H1 (cell line): ENCODE data around the gene ADAMTS1. TPM values are rescaled to one million over a fixed set of nuclear protein-coding genes. Genes with fewer than 3 reads are reported as not detected.

Source experiments
- CTCF ChIA-PET: fragments of 300-600 bp; sonication (Branson Sonifier 250); formaldehyde crosslinking; loops from one replicate; lab custom pipeline; 2021; ENCODE audit not compliant: partially characterized antibody; lab: Charles Lee
- POLR2A ChIA-PET: fragments of 300-600 bp; sonication (Branson Sonifier 250); formaldehyde crosslinking; loops from one replicate; lab custom pipeline; 2021; ENCODE audit warnings: inconsistent platforms; ENCODE audit not compliant: partially characterized antibody; lab: Charles Lee
- DNase-seq, 2 experiments: peaks; one replicate each; pipeline versions ENCODE4 v3.0.0 to v3.0.0-alpha.2; 2010 to 2022; ENCODE audit warnings: low spot score in 2 of 2, low read depth in 1 of 2, mixed read lengths in 1 of 2
- FAIRE-seq: peaks from 2 replicates; lab custom pipeline; 2011; peaks lifted over from hg19 to GRCh38; lab: Jason Lieb, UNC
- H2AFZ ChIP-seq: 2 replicates; pipeline ENCODE4 v1.8.1; 2012; ENCODE audit warnings: low read length, inconsistent platforms
- H2AK5ac ChIP-seq: 2 replicates; pipeline ENCODE4 v1.6.1; 2013; ENCODE audit warnings: low read depth, low read length
- H2BK120ac ChIP-seq: replicated peaks from 2 replicates; pipeline ENCODE3; 2013; ENCODE audit warnings: low read depth, low read length, inconsistent platforms
- H2BK12ac ChIP-seq: 2 replicates; pipeline ENCODE4 v1.6.1; 2013; ENCODE audit warnings: low read depth, low read length
- H2BK15ac ChIP-seq: 2 replicates; pipeline ENCODE4 v1.6.1; 2013; ENCODE audit warnings: low read length
- H2BK20ac ChIP-seq: 2 replicates; pipeline ENCODE4 v1.6.1; 2013; ENCODE audit warnings: low read length
- H2BK5ac ChIP-seq: 2 replicates; pipeline ENCODE4 v1.6.1; 2013; ENCODE audit warnings: low read depth, low read length
- H3K14ac ChIP-seq: 2 replicates; pipeline ENCODE4 v1.6.1; 2013; ENCODE audit warnings: inconsistent platforms; ENCODE audit not compliant: insufficient read length
- H3K18ac ChIP-seq: 2 replicates; pipeline ENCODE4 v1.6.1; 2013; ENCODE audit warnings: low read length; ENCODE audit errors: extremely low read depth
- H3K23ac ChIP-seq: 2 replicates; pipeline ENCODE4 v1.6.1; 2013; ENCODE audit warnings: inconsistent platforms; ENCODE audit not compliant: insufficient read length
- H3K23me2 ChIP-seq: 2 replicates; pipeline ENCODE4 v1.6.1; 2013; ENCODE audit warnings: low read depth, low read length
- H3K27ac ChIP-seq: 2 replicates; pipeline ENCODE4 v1.6.1; 2011; ENCODE audit warnings: low read depth, low read length, inconsistent platforms
- H3K27me3 ChIP-seq, 4 experiments: replicated peaks in 1 of 4; 1 replicate in 1 of 4; 2 replicates in 3 of 4; pipeline versions ENCODE4 v1.6.1 to v1.8.1; 2011 to 2013; ENCODE audit warnings: low read length in 3 of 4, mild to moderate bottlenecking in 3 of 4, inconsistent platforms in 2 of 4, mixed read lengths in 2 of 4, moderate library complexity in 1 of 4; ENCODE audit not compliant: control insufficient read depth in 3 of 4, insufficient read depth in 3 of 4; ENCODE audit errors: extremely low read depth in 1 of 4
- H3K36me3 ChIP-seq, 4 experiments: 2 replicates each; pipeline versions ENCODE4 v1.6.1 to v1.8.1; 2011 to 2013; ENCODE audit warnings: mild to moderate bottlenecking in 4 of 4, low read length in 3 of 4, moderate library complexity in 2 of 4, control low read depth in 1 of 4, inconsistent platforms in 1 of 4; ENCODE audit not compliant: insufficient read depth in 4 of 4, control insufficient read depth in 2 of 4
- H3K4ac ChIP-seq: replicated peaks from 2 replicates; pipeline ENCODE3; 2013; ENCODE audit warnings: low read length, low read depth, mixed read lengths, inconsistent platforms; ENCODE audit not compliant: insufficient read length
- H3K4me1 ChIP-seq, 4 experiments: replicated peaks in 1 of 4; 1 replicate in 1 of 4; 2 replicates in 3 of 4; pipeline versions ENCODE4 v1.6.1 to v1.8.1; 2011 to 2013; ENCODE audit warnings: low read length in 3 of 4, inconsistent platforms in 2 of 4, mixed read lengths in 1 of 4; ENCODE audit not compliant: insufficient read depth in 4 of 4, control insufficient read depth in 3 of 4
- H3K4me2 ChIP-seq, 2 experiments: 2 replicates each; pipeline versions ENCODE4 v1.6.1 to v1.8.1; 2011 to 2013; ENCODE audit warnings: low read depth in 2 of 2, low read length in 2 of 2, control low read depth in 1 of 2, inconsistent platforms in 1 of 2, mild to moderate bottlenecking in 1 of 2; ENCODE audit not compliant: insufficient read depth in 1 of 2
- H3K4me3 ChIP-seq, 4 experiments: fragments of 200-600, 300-600 bp in 1 of 4; sonication (generic), shearing (Covaris generic), sonication (Bioruptor Twin) in 1 of 4; 2 replicates each; pipeline versions ENCODE4 v1.5.1 to v1.8.1; 2011 to 2016; ENCODE audit warnings: low read length in 4 of 4, low read depth in 3 of 4, control low read depth in 2 of 4, inconsistent platforms in 2 of 4, mild to moderate bottlenecking in 2 of 4, mixed read lengths in 1 of 4, moderate library complexity in 1 of 4; ENCODE audit not compliant: insufficient read depth in 2 of 4; ENCODE audit errors: extremely low read depth in 1 of 4
- H3K56ac ChIP-seq: replicated peaks from 2 replicates; pipeline ENCODE3; 2013; ENCODE audit warnings: low read depth, mild to moderate bottlenecking, mixed read lengths, low read length, inconsistent platforms; ENCODE audit not compliant: insufficient read length
- H3K79me1 ChIP-seq: 2 replicates; pipeline ENCODE4 v1.6.1; 2013; ENCODE audit warnings: low read depth, low read length, control low read depth
- H3K79me2 ChIP-seq, 2 experiments: 2 replicates each; pipeline versions ENCODE4 v1.6.1 to v1.8.1; 2012 to 2013; ENCODE audit warnings: low read length in 2 of 2, mild to moderate bottlenecking in 2 of 2, inconsistent platforms in 1 of 2; ENCODE audit not compliant: insufficient read depth in 2 of 2, control insufficient read depth in 1 of 2
- H3K9ac ChIP-seq, 4 experiments: replicated peaks in 1 of 4; 1 replicate in 1 of 4; 2 replicates in 3 of 4; pipeline versions ENCODE4 v1.6.1 to v1.8.1; 2011 to 2013; ENCODE audit warnings: low read depth in 3 of 4, low read length in 3 of 4, control low read depth in 2 of 4, mild to moderate bottlenecking in 2 of 4, moderate library complexity in 2 of 4, inconsistent platforms in 1 of 4; ENCODE audit errors: extremely low read depth in 1 of 4
- H3K9me3 ChIP-seq, 2 experiments: 2 replicates each; pipeline versions ENCODE4 v1.6.1 to v1.8.1; 2012 to 2013; ENCODE audit warnings: mild to moderate bottlenecking in 2 of 2, moderate library complexity in 2 of 2, control low read depth in 1 of 2, inconsistent platforms in 1 of 2, low read depth in 1 of 2, low read length in 1 of 2, mixed read lengths in 1 of 2; ENCODE audit not compliant: insufficient read depth in 2 of 2
- H4K20me1 ChIP-seq, 2 experiments: replicated peaks in 1 of 2; 2 replicates each; pipeline versions ENCODE3 to v1.8.1; 2011 to 2013; ENCODE audit warnings: inconsistent platforms in 2 of 2, low read length in 2 of 2, mild to moderate bottlenecking in 1 of 2; ENCODE audit not compliant: insufficient read depth in 2 of 2, control insufficient read depth in 1 of 2
- H4K5ac ChIP-seq: 2 replicates; pipeline ENCODE4 v1.6.1; 2013; ENCODE audit warnings: low read length, low read depth, mixed read lengths, inconsistent platforms; ENCODE audit not compliant: insufficient read length
- H4K8ac ChIP-seq: 2 replicates; pipeline ENCODE4 v1.8.0; 2013; ENCODE audit warnings: mild to moderate bottlenecking, moderate library complexity, low read length, inconsistent platforms; ENCODE audit not compliant: insufficient read depth; ENCODE audit errors: extremely low read depth
- H4K91ac ChIP-seq: replicated peaks from 2 replicates; pipeline ENCODE3; 2013; ENCODE audit warnings: low read length, mixed read lengths, inconsistent platforms; ENCODE audit not compliant: insufficient read length
- ATF2 ChIP-seq: IDR thresholded peaks from 2 replicates; pipeline ENCODE4 v1.6.1; 2012; ENCODE audit warnings: low read length, inconsistent platforms
- BRCA1 ChIP-seq: IDR thresholded peaks from 2 replicates; pipeline ENCODE4 v1.6.1; 2012; ENCODE audit warnings: low read depth, low read length, improper control_type of control experiment
- CBX8 ChIP-seq: fragments of 300-800, 300-1000 bp; sonication (generic); IDR thresholded peaks from 2 replicates; pipeline ENCODE4 v1.7.1; 2016; ENCODE audit warnings: low read depth, low read length, borderline replicate concordance
- CEBPB ChIP-seq: IDR thresholded peaks from 2 replicates; pipeline ENCODE4 v1.6.1; 2012; ENCODE audit warnings: low read depth, low read length
- CTBP2 ChIP-seq: IDR thresholded peaks from 2 replicates; pipeline ENCODE4 v1.7.0; 2011; ENCODE audit warnings: borderline replicate concordance, mild to moderate bottlenecking, moderate library complexity, mixed read lengths, low read length; ENCODE audit not compliant: insufficient read depth, insufficient read length
- NANOG ChIP-seq: IDR thresholded peaks from 2 replicates; pipeline ENCODE4 v1.6.1; 2011; ENCODE audit warnings: low read length, low read depth, mild to moderate bottlenecking, inconsistent platforms; ENCODE audit not compliant: insufficient read depth, poor library complexity, severe bottlenecking
- PHF8 ChIP-seq: fragments of 200-600 bp; sonication (generic); conservative IDR thresholded peaks from 2 replicates; pipeline ENCODE4 v1.7.1; 2012; ENCODE audit warnings: low read depth, mild to moderate bottlenecking, inconsistent platforms, low read length, moderate library complexity
- RAD21 ChIP-seq, 2 experiments: IDR thresholded peaks in 1 of 2; conservative IDR thresholded peaks in 1 of 2; 2 replicates each; pipeline ENCODE4 v1.6.1; 2011; ENCODE audit warnings: low read depth in 2 of 2, low read length in 2 of 2, improper control_type of control experiment in 1 of 2, inconsistent platforms in 1 of 2, mild to moderate bottlenecking in 1 of 2, moderate library complexity in 1 of 2
- SP1 ChIP-seq: IDR thresholded peaks from 2 replicates; pipeline ENCODE4 v1.6.1; 2011; ENCODE audit warnings: low read depth, low read length
- SP2 ChIP-seq: IDR thresholded peaks from 2 replicates; pipeline ENCODE4 v1.6.1; 2012; ENCODE audit warnings: mild to moderate bottlenecking, low read length, inconsistent platforms
- TAF7 ChIP-seq: optimal IDR thresholded peaks from 2 replicates; pipeline ENCODE3; 2011; ENCODE audit warnings: low read depth, mild to moderate bottlenecking, inconsistent platforms, low read length, moderate library complexity, borderline replicate concordance
- WGBS, 2 experiments: shearing (Covaris generic) in 1 of 2; methylation state at CpG; one replicate each; pipeline versions ENCODE4 v1.1.6 to v1.1.7; 2013 to 2015; ENCODE audit warnings: low lambda C conversion rate in 2 of 2, mixed read lengths in 2 of 2, inconsistent platforms in 1 of 2, low coverage in 1 of 2, missing lambda C conversion rate in 1 of 2; ENCODE audit not compliant: insufficient replicate concordance in 2 of 2, insufficient coverage in 1 of 2, insufficient read length in 1 of 2; ENCODE audit errors: extremely low coverage in 1 of 2, missing lambda C conversion rate in 1 of 2; 5-methylcytosine and 5-hydroxymethylcytosine counted together
- polyA plus RNA-seq, 7 experiments: library from polyadenylated mRNA; depleted of rRNA in 3 of 7; stranded (reverse) in 5 of 7; unstranded in 2 of 7; fragments of >200 nt in 5 of 7; fragments of 200-250 nt in 2 of 7; gene quantifications; 1 replicate in 5 of 7; 2 replicates in 1 of 7; 4 replicates in 1 of 7; pipeline versions ENCODE4 v1.2.1 to v1.2.3, GENCODE V29; 2011 to 2013; ENCODE audit warnings: missing spikeins in 2 of 7, mixed read lengths in 2 of 7
- total RNA-seq: library from RNA; stranded (reverse); fragmentation: NEBNext Ultra II Directional; extraction: Animal tissue kit (Norgen Biotek cat#: 25700); gene quantifications from 2 replicates; pipeline ENCODE4 v1.2.1, GENCODE V29; 2021

Gene ADAMTS1
- total and polyA plus RNA-seq, 2 of the 8 experiments (the other 6 are each of a cell fraction or from before 2014, with no cell fraction given), result 10.7 to 22.4 TPM

- CTCF ChIA-PET, result interaction anchor here (0.5 to 2.8 kb wide), 3 partner anchors 11 to 1566 kb away, joined by 3 to 15 read pairs (median 13); partner anchors contain the start of gene ADAMTS1
These were observed 12.7 kb downstream of the ADAMTS1 start for GRCh38 chr21:26832546-26832945.

More at GRCh38 chr21:26832546-26832945, 12.7 kb downstream of the ADAMTS1 start:
- H3K4ac ChIP-seq, result no peak overlapping the region
- H2AFZ ChIP-seq, result no peak overlapping the region
- H3K4me3 ChIP-seq, result no peak overlapping the region
- no peaks in the 10 kb centered on the region for H3K27me3 ChIP-seq
- no peak overlapping the region for H3K18ac ChIP-seq
- no peak overlapping the region for H4K5ac ChIP-seq
- TF ChIP-seq TAF7, result no peak
- no peak for TF ChIP-seq CEBPB
- no peak for TF ChIP-seq SP2
- TF ChIP-seq BRCA1, result no peak
- TF ChIP-seq CBX8, result no peak
- no peak for TF ChIP-seq ATF2
- no peak for TF ChIP-seq RAD21 (IDR thresholded peaks at IDR 0.05 in 1 of 2, conservative IDR thresholded peaks at IDR 0.05 in 1 of 2; ENCODE audit: low read depth in 2 of 2, low read length in 2 of 2)
- TF ChIP-seq CTBP2, result no peak
- no peak for TF ChIP-seq NANOG
- no peak for TF ChIP-seq PHF8
- no peak for TF ChIP-seq SP1
- H3K23ac ChIP-seq, result no peak overlapping the region
- H3K79me1 ChIP-seq, result no peaks in the 10 kb centered on the region
- whole genome bisulfite sequencing, 2 experiments, result 87% methylated on average over 11 of the region's 11 CpGs; no CpG with 5 or more reads in 1 of the 2 experiments
- no peaks in the 10 kb centered on the region for H3K4me1 ChIP-seq
- no peak overlapping the region for H4K91ac ChIP-seq
- POLR2A ChIA-PET, result no interaction called here
- no peak overlapping the region for H3K56ac ChIP-seq
- no peak overlapping the region for H3K9ac ChIP-seq
- no peaks in the 10 kb centered on the region for H3K79me2 ChIP-seq
- H2BK5ac ChIP-seq, result no peak overlapping the region
- no peaks in the 10 kb centered on the region for H3K9me3 ChIP-seq
- no peak overlapping the region for H2BK15ac ChIP-seq
- DNase-seq (no peak), FAIRE-seq (no peak)
- H3K27ac ChIP-seq, result no peak overlapping the region
- no peak overlapping the region for H4K8ac ChIP-seq
- H2AK5ac ChIP-seq, result no peak overlapping the region
- peaks cover 4 to 10% (median 8%) of the 10 kb centered on the region in 4 experiments for H3K36me3 ChIP-seq
- no peaks in the 10 kb centered on the region for H3K23me2 ChIP-seq
- H2BK20ac ChIP-seq, result no peak overlapping the region
- no peaks in the 10 kb centered on the region for H4K20me1 ChIP-seq
- H3K14ac ChIP-seq, result no peak overlapping the region
- no peak overlapping the region for H2BK120ac ChIP-seq
- no peak overlapping the region for H3K4me2 ChIP-seq
- H2BK12ac ChIP-seq, result no peak overlapping the region
